GM18519 (cell line): ENCODE results near the gene RNF111.
"Not testable (repeated sequence)": the region's sequence is repeated elsewhere in the genome, so short reads cannot be mapped to it uniquely, and the experiment has no call there.

ENCODE experiments used
- ATAC-seq: cut with Tn5 transposase; IDR thresholded peaks from one replicate; pipeline ENCODE4 v1.9.1; 2021; ENCODE audit warnings: mild to moderate bottlenecking, moderate library complexity; ENCODE audit not compliant: unreplicated experiment, low FRiP score

The RNF111 gene

DNA sequence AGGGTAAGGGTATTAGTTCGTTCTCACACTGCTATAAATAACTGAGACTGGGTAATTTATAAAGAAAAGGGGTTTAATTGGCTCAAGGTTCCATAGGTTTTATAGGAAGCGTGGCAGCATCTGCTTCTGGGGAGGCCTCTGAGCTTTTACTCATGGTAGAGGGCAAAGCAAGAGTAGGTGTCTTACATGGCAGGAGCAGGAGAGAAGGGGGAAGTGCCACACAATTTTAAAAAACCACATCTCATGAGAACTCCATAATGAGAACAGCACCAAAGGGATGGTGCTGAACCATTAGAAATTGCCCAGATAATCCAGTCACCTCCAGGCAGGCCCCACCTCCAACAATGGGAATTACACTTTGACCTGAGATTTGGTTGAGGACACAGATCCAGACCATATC is 12.2 kb downstream of the RNF111 start:
- ATAC-seq: no peak

DNA sequence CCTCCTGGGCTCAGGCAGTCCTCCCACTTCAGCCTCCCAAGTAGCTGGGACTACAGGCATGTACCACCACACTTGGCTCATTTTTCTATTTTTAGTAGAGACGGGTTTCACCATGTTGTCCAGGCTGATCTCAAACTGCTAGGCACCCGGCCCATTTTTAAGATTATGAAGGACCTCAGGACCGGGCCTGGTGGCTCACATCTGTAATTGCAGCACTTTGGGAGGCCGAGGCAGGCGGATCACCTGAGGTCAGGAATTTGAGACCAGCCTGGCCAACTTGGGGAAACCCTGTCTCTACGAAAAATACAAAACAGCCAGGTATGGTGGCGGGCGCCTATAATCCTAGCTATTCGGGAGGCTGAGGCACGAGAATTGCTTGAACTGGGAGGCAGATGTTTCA is 12.8 kb downstream of the RNF111 start:
- ATAC-seq: not testable (repeated sequence)

DNA sequence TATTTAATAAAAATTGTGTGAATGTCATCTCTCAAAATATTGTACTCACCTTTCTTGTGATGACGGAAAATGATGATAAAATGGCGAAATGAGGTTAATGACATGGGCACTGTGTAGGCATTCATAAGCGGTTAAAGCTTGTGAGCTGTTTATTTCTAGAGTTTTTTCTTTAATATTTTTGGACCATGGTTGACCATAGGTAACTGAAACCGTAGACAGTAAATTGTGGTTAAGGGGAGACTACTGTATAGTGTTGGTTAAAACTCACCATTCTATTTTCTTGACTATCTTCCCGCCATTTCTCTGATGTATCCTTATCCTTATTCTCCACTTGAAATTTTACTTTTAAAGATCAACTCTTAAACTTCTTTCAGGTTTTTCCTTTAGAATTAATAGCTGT is 14.5 kb downstream of the RNF111 start:
- ATAC-seq: no peak

DNA sequence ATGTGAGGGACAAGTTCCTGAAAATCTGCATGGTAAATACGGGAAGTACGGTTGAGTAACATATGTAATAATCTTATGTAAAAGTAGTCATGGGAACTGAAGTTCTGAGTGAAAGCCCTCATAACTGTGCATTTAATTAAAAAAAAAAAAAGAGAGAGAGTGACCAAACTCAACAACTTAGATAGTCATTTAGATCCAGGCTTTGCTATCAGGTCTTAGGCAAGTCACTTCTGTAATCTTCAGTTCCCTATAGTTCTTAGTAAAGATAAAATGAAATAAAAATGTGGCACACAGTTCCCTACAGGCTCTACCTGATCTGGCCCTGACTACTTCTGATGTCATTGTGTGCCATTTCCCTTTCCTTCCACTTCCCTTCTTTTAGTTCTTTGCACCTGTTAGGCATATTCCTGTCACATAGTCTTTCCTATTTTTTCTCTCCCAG is 15.0 kb downstream of the RNF111 start:
- ATAC-seq: no peak

DNA sequence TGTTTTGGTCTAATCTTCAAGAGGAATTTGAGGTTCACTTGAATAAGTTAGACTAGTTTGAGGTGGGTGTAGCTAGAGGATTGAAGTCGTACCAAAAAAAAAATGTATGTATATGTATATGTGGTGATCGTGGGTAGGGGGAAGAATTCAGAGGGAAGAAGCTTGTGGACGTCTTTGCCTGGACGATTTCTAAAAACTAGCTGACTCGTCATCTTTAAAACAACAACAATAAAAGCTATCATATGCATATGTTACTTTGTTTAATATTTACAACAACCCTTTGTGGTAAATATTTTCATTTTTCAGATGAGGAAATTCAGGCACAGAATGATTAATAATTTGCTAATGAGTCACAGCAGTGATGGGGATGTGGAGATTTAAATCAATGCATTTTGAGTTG is 18.1 kb downstream of the RNF111 start:
- no peak for ATAC-seq

DNA sequence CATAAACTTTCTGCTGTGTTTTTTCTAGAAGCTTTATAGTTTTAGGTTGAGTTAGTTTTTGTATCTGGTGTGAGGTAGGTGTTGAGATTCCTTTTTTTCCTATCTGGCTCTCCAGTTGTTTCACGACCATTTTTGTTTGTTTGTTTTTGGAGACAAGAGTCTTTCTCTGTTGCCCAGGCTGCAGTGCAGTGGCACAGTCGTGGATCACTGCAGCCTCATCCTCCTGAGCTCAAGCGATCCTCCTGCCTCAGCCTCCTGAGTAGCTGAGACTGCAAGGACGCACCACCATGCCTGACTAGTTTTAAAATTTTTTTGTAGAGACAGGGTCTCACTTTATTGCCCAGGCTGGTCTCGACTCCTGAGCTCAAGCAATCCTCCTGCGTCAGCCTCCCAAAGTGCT is 20.6 kb downstream of the RNF111 start:
- ATAC-seq: no peak

DNA sequence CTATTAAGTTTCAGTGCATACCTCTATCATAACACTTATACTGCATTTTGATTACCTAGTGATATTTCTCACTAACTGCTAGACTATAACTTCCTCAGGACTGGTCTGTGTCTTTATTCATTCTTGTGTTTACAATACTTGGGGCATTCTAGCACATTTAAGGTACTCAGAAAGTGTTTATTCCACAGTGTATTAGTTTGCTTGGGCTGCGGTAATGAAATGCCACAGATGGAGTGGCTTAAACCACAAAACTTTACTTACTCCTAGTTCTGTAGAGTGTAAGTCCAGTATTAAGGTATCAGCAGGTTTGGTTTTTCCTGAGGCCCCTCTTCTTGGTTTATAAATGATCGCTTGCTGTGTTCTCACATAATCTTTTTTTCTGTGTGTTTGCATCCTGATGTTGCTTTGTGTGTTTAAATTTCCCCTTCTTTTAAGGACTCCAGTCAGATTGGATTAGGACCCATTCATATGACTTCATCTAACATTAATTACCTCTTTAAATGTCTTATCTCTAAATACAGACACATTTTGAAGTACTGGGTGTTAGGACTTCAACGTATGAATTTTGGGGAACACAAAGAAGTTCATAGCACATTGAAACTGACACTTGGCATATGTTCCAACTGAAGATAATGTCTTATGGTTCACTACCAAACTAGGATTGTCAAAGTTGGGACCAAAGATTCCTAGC is 23.9 kb downstream of the RNF111 start:
- ATAC-seq: no peak

DNA sequence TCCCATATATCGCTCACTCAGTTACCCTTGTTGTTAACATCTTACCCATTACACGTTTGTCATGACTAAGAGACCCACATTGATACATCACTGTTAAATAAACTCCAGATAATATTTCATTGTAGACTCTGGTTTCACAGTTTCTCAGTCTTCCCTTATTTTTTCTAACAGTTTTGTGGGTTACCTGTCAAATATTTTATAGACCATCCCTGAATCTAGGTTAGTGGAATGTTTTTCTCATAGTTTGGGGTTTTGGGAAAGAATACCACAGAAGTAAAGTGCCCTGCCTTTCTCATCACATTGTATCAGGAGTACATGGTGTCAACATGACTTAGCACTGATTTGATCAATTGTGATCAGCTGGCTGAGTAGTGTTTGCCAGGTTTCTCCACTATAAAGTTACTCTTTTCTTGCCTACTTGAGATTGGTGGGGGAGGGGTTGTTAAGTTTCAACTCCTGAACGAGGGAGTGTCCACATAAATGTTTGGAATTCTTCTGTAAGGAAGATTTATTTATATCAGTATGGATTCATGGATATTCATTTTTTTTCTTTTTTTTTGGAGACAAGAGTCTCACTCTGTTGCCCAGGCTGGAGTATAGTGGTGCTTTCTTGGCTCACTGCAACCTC is 25.9 kb downstream of the RNF111 start:
- no peak for ATAC-seq

DNA sequence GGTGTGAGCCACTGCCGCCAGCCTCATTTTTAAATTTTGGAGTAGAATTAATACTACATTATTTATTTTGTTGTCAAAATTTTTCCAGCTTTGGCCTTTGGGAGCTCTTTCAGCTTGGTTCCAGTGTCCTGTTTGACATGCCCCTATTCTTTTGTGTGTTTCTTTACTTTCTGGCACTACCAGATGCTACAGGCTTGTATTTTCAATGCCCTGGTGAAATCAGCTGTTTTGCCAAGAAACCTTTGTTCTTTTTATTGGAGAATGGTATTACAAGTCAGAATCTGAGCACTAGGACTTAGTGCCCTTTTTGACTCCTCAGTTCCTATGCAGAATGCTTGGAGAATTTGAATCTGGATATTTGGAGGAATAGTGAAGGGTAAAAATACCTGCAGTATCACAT is 26.6 kb downstream of the RNF111 start:
- ATAC-seq: no peak

DNA sequence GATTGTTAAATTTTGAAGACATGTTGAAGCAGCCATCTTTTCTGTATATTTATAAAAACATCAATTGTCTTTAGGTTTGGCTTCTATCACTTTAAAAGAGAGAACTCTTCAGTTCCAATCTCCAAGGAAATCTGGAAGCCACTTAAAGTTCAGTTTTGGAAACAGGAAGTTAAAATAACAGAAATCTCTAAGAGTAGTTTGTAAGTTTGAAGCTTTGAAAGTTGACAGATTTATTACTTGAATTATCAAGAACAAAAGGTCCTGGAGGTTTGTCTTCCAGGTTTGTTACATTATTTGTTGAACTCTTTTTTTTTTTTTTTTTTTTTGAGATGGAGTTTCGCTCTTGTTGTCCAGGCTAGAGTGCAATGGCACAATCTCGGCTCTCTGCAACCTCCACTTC is 30.0 kb downstream of the RNF111 start:
- no peak for ATAC-seq

DNA sequence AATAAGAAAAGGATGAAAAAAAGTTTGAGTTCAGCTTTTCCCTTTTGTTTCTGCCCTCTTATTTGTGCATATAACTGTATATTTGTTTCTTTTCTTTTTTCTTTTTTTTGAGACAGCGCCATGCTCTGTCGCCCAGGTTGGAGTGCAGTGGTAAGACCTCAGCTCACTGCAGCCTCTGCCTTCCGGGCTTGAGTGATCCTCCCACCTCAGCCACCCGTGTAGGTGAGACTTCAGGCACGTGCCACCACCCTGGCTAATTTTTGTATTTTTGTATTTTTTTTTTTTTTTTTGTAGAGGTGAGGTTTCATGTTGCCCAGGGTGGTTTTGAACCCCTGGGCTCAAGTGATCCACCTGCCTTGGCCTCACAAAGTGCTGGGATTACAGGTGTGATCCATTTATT is 31.4 kb downstream of the RNF111 start:
- ATAC-seq: no peak

DNA sequence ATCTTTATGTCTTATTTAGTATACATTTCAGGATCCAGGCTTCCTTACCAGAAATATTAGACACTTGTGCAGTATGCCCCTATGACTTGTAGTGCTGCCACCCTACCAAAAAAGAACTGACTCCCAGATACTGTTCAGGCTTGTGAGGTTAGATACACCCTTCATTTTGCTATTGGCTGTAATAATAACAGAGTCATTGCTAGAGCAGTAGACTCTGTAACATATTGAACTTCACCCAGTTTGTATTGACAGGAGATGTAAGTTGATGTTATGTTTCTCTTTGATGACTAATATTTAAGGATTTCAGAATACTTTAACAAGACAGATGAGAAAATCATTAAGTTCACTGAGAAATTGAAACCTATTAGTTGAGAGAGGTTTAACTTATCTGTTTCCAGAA is 32.9 kb downstream of the RNF111 start:
- ATAC-seq: no peak

DNA sequence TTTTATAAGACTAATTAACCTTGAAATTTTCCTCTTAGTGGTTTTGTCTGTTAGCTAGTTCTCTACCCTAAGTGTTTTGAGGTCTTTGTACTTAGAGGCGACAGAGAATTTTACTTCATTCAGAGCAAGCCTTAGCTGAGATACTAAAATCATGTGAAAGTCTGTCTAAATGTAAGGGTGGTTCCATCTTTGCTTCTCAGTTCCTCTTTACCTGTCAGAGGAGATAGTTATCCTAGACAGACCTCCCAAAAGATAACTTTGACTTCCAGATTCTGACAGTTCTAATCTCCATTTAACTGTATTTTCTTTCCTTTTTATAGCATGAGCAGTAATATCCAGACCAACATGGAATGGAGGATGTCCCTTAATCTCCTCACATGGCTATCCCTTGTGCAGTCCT is 34.7 kb downstream of the RNF111 start:
- no peak for ATAC-seq

DNA sequence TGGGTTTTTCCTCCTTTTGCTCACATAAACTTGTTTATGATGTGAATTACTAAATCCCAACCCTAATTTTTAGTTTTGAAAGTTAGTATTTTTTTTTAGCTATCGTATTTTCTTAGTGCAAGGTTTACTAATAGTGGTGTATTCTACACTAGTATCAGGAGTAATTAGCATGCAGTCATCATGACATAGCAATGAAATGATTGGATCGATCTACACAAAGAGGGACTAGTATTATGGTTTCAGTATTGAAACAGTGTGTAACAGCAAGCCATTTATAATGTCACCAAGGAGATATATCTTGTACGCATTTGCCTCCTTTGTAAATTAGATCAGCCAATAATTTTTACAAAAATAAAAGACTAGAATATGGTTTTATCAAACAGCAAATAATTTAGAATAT is 38.7 kb downstream of the RNF111 start:
- ATAC-seq: no peak

DNA sequence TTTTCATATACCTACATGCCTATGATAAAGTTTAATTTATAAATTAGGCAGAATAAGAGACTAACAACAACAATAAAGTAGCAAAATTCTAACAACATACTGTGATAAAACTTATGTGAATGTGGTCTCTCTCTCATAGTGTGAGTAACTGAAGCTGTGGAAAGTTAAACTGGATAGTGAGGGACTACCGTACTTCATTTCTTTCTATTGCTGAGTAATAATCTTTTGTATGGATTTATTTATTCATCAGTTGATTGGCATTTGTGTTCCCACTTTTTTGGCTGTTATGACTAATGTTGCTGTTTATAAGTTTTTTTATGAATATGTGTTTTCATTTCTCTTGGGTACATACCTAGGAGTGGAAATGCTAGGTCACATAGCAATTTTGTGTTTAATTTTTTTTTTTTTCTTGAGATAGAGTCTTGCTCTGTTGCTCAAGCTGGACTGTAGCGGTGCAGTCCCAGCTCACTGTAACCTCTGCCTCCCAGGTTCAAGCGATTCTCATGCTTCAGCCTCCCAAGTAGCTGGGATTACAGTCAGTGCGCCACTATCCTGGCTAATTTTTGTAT is 41.0 kb downstream of the RNF111 start:
- no peak for ATAC-seq

DNA sequence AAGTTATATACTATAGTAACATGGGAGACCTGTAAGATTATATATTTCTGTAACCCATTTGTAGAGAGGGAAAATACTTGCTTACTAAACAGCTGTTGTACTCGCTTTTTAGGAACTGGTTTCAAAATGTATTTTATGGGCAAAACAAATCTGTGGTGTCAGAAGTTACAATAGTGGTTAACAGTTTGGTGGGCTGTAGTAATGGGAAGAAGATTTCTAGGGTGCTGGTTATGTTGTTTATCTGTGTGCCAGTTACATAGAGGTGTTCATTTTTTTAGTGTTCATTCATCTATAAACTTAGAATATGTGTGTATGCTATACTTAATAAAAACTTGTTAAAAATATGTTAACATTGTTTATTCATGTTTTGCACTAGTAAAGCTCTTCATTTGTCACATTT is 42.1 kb downstream of the RNF111 start:
- no peak for ATAC-seq

DNA sequence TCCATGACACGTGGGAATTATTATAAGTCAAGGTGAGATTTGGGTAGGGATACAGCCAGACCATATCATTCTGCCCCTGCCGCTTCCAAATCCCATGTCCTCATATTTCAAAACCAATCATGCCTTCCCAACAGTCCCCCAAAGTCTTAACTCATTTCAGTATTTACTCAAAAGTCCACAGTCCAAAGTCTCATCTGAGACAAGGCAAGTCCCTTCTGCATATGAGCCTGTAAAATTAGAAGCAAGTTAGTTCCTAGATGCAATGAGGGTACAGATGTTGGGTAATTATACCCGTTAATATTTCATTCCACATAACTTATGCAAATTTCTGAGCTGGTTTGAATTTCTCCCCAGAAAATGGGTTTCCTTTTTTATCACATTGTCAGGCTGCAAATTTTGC is 47.7 kb downstream of the RNF111 start:
- ATAC-seq: no peak

DNA sequence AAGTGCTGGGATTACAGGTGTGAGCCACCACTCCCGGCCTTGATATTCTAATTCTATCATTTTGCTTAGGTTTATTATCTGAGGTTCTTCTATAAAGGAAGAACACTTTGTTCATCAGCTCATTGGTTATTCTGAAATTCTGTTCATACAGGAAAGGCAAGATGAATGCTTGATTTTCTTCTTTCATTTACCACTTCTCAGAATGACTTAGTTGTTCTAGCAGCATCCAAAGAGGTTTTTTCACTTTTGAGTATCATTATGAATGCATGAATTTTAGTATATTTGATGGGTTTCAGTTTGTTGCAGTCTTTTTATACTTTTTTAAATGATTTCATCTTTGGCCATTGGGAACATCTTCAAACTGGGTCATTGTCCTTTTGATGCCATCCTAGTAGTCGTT is 51.8 kb downstream of the RNF111 start:
- ATAC-seq: no peak

DNA sequence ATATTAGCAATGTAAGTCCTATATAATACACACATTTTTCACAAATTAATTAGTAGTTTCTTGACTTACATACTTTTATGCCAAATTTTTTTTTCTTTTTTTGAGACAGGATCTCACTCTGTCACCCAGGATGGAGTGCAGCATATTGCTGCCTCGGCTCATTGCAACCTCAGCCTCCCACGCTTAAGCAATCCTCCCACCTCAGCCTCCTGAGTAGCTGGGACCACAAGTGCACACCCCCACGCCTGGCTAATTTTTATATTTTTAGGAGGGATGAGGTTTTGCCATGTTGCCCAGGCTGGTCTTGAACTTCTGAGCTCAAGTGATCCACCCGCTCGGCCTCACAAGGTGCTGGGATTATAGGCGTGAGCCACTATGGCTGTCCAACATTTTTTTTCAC is 54.6 kb downstream of the RNF111 start:
- no peak for ATAC-seq

DNA sequence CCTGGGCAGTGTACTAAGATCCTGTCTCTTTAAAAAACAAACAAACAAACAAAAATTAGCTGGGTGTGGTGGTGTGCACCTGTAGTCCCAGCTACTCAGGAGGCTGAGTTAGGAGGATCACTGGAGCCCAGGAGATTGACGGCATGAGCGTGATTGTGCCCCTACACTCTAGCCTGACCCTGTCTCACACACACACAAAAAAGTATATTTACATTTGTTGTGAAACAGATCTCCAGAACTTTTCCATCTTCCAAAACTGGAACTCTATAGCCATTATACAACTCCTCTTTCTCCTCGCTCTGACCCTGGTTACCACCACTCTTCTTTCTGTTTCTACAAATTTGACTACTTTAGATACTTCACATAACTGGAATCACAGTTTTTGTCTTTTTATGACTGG is 61.4 kb downstream of the RNF111 start:
- ATAC-seq: no peak

DNA sequence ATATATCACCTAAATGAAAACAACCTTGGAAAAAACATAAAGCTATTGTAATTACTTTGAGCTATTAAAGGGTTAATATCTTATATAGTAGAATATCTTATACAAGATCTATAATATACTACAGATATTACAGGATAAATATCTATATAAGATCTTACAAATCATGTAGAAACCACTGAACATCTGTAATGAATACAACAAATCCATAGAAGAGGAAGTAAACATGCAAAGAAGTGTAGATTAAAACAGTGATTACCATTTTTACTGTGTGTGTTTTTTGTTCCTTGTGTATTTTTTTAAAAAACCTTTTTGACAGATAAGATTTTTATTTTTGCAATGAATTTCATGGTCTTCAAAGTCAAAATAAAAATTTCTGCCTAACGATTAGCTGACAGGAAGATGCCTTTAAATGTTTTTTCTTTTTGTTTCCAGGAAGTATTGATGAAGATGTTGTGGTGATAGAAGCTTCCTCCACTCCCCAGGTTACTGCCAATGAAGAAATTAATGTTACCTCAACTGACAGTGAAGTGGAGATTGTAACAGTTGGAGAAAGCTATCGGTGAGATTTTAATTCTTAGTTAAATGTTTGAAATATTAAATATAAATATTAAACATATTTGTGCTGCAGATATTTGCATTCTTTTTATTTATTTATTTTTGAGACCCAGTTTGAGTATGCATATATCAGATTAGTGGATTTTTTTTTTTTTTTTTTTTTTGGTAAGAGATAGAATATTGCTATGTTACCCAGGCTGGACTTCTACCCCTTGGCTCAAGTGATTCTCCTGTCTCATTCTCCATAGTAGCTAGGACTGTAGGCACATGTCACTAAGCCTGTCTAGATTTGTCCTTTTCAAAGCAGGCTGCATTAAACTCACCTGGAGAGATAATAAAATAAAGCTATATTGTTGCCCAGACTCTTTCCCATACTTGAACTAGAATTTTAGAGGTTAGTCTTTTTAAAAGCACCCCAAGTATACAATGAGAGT is 64.7 kb downstream of the RNF111 start:
- ATAC-seq: no peak
